HCT116 (cell line): ENCODE measurements around the gene FGFR3. TPM values are rescaled to one million over a fixed set of nuclear protein-coding genes. Genes with fewer than 3 reads are reported as not detected.

Source experiments
- ATAC-seq: fragments of 200-7000 bp; cut with Tn5 transposase; 2 replicates; pipeline ENCODE4 v1.9.1; 2020; ENCODE audit warnings: mild to moderate bottlenecking, moderate library complexity
- BruUV-seq: library from RNA; stranded (reverse); fragments of 400-500 nt; replicated peaks from 2 replicates; lab custom pipeline; 2021; lab: Mats Ljungman, UMichigan
- CTCF ChIA-PET: fragments of 300-600 bp; sonication (Branson Sonifier 250); formaldehyde crosslinking; loops from one replicate; lab custom pipeline; 2021; ENCODE audit warnings: antibody characterized with exemption; lab: Charles Lee
- POLR2A ChIA-PET: fragments of 300-600, 350-600 bp; sonication (Branson Sonifier 250); formaldehyde crosslinking; loops from one replicate; lab custom pipeline; 2021; ENCODE audit warnings: antibody characterized with exemption; lab: Charles Lee
- RAD21 ChIA-PET, 2 experiments: fragments of 300-600 bp; sonication (Branson Sonifier 250); formaldehyde crosslinking; loops; one replicate each; lab custom pipeline; 2023; ENCODE audit warnings: low total read pairs in 2 of 2; ENCODE audit not compliant: uncharacterized antibody in 2 of 2, unreplicated experiment in 2 of 2, low non-redundant PET in 1 of 2; lab: Charles Lee
- DNase-seq: peaks from one replicate; pipeline ENCODE4 v3.0.0-alpha.2; 2010; ENCODE audit warnings: low read depth, low spot score
- H2AFZ ChIP-seq: fragments of 200-600 bp; shearing (Covaris generic), sonication (generic); 2 replicates; pipeline ENCODE4 v1.6.1; 2017; ENCODE audit warnings: low read depth, mixed run types, mixed read lengths, antibody characterized with exemption, low read length; ENCODE audit not compliant: poor library complexity, severe bottlenecking
- H3K27ac ChIP-seq: 2 replicates; pipeline ENCODE4 v1.5.1; 2012; ENCODE audit warnings: low read depth, low read length
- H3K27me3 ChIP-seq: fragments of 200-600 bp; sonication (generic); 2 replicates; pipeline ENCODE4 v1.6.1; 2016; ENCODE audit warnings: mixed run types, low read length, mixed read lengths; ENCODE audit not compliant: insufficient read depth
- H3K36me3 ChIP-seq, 2 experiments: fragments of 200-500 bp in 1 of 2; fragments of 200-600 bp in 1 of 2; sonication (Bioruptor generic) in 1 of 2; sonication (generic) in 1 of 2; 2 replicates each; pipeline versions ENCODE4 v1.5.1 to v1.6.1; 2014 to 2016; ENCODE audit warnings: low read length in 2 of 2, inconsistent platforms in 1 of 2, mixed read lengths in 1 of 2, mixed run types in 1 of 2; ENCODE audit not compliant: insufficient read depth in 2 of 2, control insufficient read depth in 1 of 2
- H3K4me1 ChIP-seq, 2 experiments: fragments of 200-600 bp in 1 of 2; sonication (generic) in 1 of 2; 2 replicates each; pipeline versions ENCODE4 v1.5.1 to v1.6.1; 2012 to 2017; ENCODE audit warnings: low read length in 2 of 2, inconsistent platforms in 1 of 2, mild to moderate bottlenecking in 1 of 2, mixed read lengths in 1 of 2, mixed run types in 1 of 2, moderate library complexity in 1 of 2; ENCODE audit not compliant: insufficient read depth in 2 of 2, control insufficient read depth in 1 of 2
- H3K4me2 ChIP-seq: fragments of 200-600 bp; sonication (generic); 2 replicates; pipeline ENCODE4 v1.6.1; 2017; ENCODE audit warnings: mixed run types, low read length, mixed read lengths
- H3K4me3 ChIP-seq, 2 experiments: fragments of 200-600 bp in 1 of 2; sonication (generic) in 1 of 2; replicated peaks in 1 of 2; 2 replicates each; pipeline ENCODE4 v1.5.1; 2011 to 2016; ENCODE audit warnings: low read length in 2 of 2, control low read depth in 1 of 2, low read depth in 1 of 2, mild to moderate bottlenecking in 1 of 2, mixed read lengths in 1 of 2, mixed run types in 1 of 2
- H3K79me2 ChIP-seq: fragments of 200-600 bp; sonication (generic); 2 replicates; pipeline ENCODE4 v1.6.1; 2017; ENCODE audit warnings: mild to moderate bottlenecking, mixed run types, low read length, moderate library complexity, mixed read lengths; ENCODE audit not compliant: insufficient read depth
- H3K9ac ChIP-seq: fragments of 200-600 bp; sonication (generic); 2 replicates; pipeline ENCODE4 v1.6.1; 2016; ENCODE audit warnings: low read length, mixed read lengths
- H3K9me2 ChIP-seq: fragments of 200-600 bp; sonication (generic), shearing (Covaris generic); 2 replicates; pipeline ENCODE4 v1.6.1; 2017; ENCODE audit warnings: mixed run types, mild to moderate bottlenecking, moderate library complexity; ENCODE audit not compliant: insufficient read depth
- H3K9me3 ChIP-seq, 2 experiments: fragments of 200-500 bp in 1 of 2; fragments of 200-600 bp in 1 of 2; sonication (Bioruptor generic) in 1 of 2; sonication (generic) in 1 of 2; 2 replicates each; pipeline ENCODE4 v1.6.1; 2014 to 2017; ENCODE audit warnings: low read length in 2 of 2, mixed read lengths in 2 of 2, inconsistent platforms in 1 of 2, low read depth in 1 of 2, mild to moderate bottlenecking in 1 of 2, mixed run types in 1 of 2, moderate library complexity in 1 of 2; ENCODE audit not compliant: control insufficient read depth in 1 of 2, insufficient read depth in 1 of 2
- H4K20me1 ChIP-seq: fragments of 200-600 bp; sonication (generic), shearing (Covaris generic); 2 replicates; pipeline ENCODE4 v1.6.1; 2017; ENCODE audit warnings: mixed run types, mild to moderate bottlenecking, moderate library complexity; ENCODE audit not compliant: insufficient read depth
- CBX3 ChIP-seq: IDR thresholded peaks from 2 replicates; pipeline ENCODE4 v1.6.1; 2012; ENCODE audit warnings: low read depth
- EZH2 ChIP-seq: fragments of 200-600 bp; sonication (generic); IDR thresholded peaks from 2 replicates; pipeline ENCODE4 v1.6.1; 2017; ENCODE audit warnings: antibody characterized with exemption, mixed run types
- SIN3A ChIP-seq: IDR thresholded peaks from 2 replicates; pipeline ENCODE4 v1.6.1; 2012; ENCODE audit warnings: low read depth
- SP1 ChIP-seq: IDR thresholded peaks from 2 replicates; pipeline ENCODE4 v1.6.1; 2012; ENCODE audit warnings: low read depth
- SRF ChIP-seq: IDR thresholded peaks from 2 replicates; pipeline ENCODE4 v1.6.1; 2012; ENCODE audit warnings: low read depth
- intact Hi-C: fragments of 100-400 bp; cut with micrococcal nuclease; formaldehyde crosslinking; loops from 2 replicates; pipeline ENCODE4 v1.10.0; 2022
- total RNA-seq: library from RNA; stranded (reverse); gene quantifications from one replicate; pipeline ENCODE4 v1.2.1, GENCODE V29; 2021; ENCODE audit not compliant: unreplicated experiment
- TF ChIP-seq, protein P1 (sequence below): IDR thresholded peaks from 2 replicates; pipeline ENCODE4 v1.6.1; 2012
- TF ChIP-seq, protein P2 (sequence below): IDR thresholded peaks from 2 replicates; pipeline ENCODE4 v1.6.1; 2012
- TF ChIP-seq, protein P3 (sequence below): IDR thresholded peaks from 2 replicates; pipeline ENCODE4 v1.6.1; 2011; ENCODE audit warnings: mild to moderate bottlenecking, low read length, moderate library complexity; ENCODE audit not compliant: insufficient replicate concordance; ENCODE audit errors: extremely low read depth

FGFR3 gene
- total RNA-seq, 1 experiment from 2014 or later = 31.7 TPM

DNA sequence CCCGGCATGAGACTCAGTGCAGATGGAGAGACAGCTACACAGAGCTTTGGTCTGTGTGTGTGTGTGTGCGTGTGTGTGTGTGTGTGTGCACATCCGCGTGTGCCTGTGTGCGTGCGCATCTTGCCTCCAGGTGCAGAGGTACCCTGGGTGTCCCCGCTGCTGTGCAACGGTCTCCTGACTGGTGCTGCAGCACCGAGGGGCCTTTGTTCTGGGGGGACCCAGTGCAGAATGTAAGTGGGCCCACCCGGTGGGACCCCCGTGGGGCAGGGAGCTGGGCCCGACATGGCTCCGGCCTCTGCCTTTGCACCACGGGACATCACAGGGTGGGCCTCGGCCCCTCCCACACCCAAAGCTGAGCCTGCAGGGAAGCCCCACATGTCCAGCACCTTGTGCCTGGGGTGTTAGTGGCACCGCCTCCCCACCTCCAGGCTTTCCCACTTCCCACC lies 14.3 kb downstream of the FGFR3 start:
- H3K79me2 ChIP-seq = no peaks in the 10 kb centered on the region
- H3K27ac ChIP-seq = no peak overlapping the region
- no peak overlapping the region for H2AFZ ChIP-seq
- ChIA-PET RAD21 (no interaction called here), POLR2A (no interaction called here), CTCF (interaction anchor here (1.1 to 5.3 kb wide), 2 partner anchors 60 to 62 kb away, joined by 4 to 43 read pairs; no protein-coding TSS in a partner anchor)
- H3K9ac ChIP-seq = no peak overlapping the region
- intact Hi-C loops = no loop called here
- TF ChIP-seq, protein P1, sequence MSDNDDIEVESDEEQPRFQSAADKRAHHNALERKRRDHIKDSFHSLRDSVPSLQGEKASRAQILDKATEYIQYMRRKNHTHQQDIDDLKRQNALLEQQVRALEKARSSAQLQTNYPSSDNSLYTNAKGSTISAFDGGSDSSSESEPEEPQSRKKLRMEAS = no peak
- TF ChIP-seq, protein P2, sequence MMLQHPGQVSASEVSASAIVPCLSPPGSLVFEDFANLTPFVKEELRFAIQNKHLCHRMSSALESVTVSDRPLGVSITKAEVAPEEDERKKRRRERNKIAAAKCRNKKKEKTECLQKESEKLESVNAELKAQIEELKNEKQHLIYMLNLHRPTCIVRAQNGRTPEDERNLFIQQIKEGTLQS = no peak
- TF ChIP-seq CBX3 = no peak
- peaks cover 0 to 5% of the 10 kb centered on the region in 2 experiments; a peak in 1 of 4 replicates for H3K4me1 ChIP-seq
- H3K27me3 ChIP-seq = no peaks in the 10 kb centered on the region
- no peaks in the 10 kb centered on the region for H3K9me2 ChIP-seq
- H3K36me3 ChIP-seq = no peaks in the 10 kb centered on the region; a peak in 1 of 4 replicates
- H3K4me2 ChIP-seq = no peak overlapping the region
- H3K4me3 ChIP-seq = no peak overlapping the region
- BruUV-seq = no TSS peak
- ATAC-seq = no peak
- H4K20me1 ChIP-seq = no peaks in the 10 kb centered on the region
- no peaks in the 10 kb centered on the region for H3K9me3 ChIP-seq
- no peak for DNase-seq

DNA sequence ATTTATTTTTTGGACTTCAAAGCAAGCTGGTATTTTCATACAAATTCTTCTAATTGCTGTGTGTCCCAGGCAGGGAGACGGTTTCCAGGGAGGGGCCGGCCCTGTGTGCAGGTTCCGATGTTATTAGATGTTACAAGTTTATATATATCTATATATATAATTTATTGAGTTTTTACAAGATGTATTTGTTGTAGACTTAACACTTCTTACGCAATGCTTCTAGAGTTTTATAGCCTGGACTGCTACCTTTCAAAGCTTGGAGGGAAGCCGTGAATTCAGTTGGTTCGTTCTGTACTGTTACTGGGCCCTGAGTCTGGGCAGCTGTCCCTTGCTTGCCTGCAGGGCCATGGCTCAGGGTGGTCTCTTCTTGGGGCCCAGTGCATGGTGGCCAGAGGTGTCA lies 15.3 kb downstream of the FGFR3 start:
- Histone ChIP-seq H3K4me3 (no peak overlapping the region), H2AFZ (no peak overlapping the region), H3K9me3 (no peaks in the 10 kb centered on the region), H3K9me2 (no peaks in the 10 kb centered on the region), H3K36me3 (peaks cover 0 to 2% of the 10 kb centered on the region in 2 experiments; a peak in 2 of 4 replicates)
- ChIA-PET RAD21 (interaction anchor here (0.6 to 2.1 kb wide), 2 partner anchors 60 to 63 kb away, joined by 4 to 8 read pairs; no protein-coding TSS in a partner anchor), POLR2A (no interaction called here)
- no peak for TF ChIP-seq SIN3A
- no peak for TF ChIP-seq SRF
- TF ChIP-seq EZH2 = no peak
- TF ChIP-seq, protein P3, sequence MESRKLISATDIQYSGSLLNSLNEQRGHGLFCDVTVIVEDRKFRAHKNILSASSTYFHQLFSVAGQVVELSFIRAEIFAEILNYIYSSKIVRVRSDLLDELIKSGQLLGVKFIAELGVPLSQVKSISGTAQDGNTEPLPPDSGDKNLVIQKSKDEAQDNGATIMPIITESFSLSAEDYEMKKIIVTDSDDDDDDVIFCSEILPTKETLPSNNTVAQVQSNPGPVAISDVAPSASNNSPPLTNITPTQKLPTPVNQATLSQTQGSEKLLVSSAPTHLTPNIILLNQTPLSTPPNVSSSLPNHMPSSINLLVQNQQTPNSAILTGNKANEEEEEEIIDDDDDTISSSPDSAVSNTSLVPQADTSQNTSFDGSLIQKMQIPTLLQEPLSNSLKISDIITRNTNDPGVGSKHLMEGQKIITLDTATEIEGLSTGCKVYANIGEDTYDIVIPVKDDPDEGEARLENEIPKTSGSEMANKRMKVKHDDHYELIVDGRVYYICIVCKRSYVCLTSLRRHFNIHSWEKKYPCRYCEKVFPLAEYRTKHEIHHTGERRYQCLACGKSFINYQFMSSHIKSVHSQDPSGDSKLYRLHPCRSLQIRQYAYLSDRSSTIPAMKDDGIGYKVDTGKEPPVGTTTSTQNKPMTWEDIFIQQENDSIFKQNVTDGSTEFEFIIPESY = no peak
- no peak for TF ChIP-seq SP1
- TF ChIP-seq, all 23 proteins: peak for 0
- Histone ChIP-seq H3K4me1 (peaks cover 0 to 5% of the 10 kb centered on the region in 2 experiments; a peak in 1 of 4 replicates), H3K79me2 (no peaks in the 10 kb centered on the region), H3K27me3 (no peaks in the 10 kb centered on the region), H4K20me1 (no peaks in the 10 kb centered on the region), H3K9ac (no peak overlapping the region), H3K27ac (0 out of 2 replicates have a peak overlapping the region, but pooled peaks have one; percentile 14), H3K4me2 (no peak overlapping the region)
- ATAC-seq = no peak
- intact Hi-C loops = no loop called here
- no peak for DNase-seq
- CTCF ChIA-PET = interaction anchor here (0.7 to 5.3 kb wide), 6 partner anchors 42 to 64 kb away, joined by 3 to 43 read pairs (median 4); no protein-coding TSS in a partner anchor
- BruUV-seq = TSS peak; percentile 36
